Measurements from ENCODE around the gene SEZ6L.

- TF ChIP-seq KDM5A (IDR thresholded peaks at IDR 0.05) = no peak
- TF ChIP-seq CTCF (IDR thresholded peaks at IDR 0.05) = no peak
- no peak for TF ChIP-seq POLR2A (IDR thresholded peaks at IDR 0.05; ENCODE audit: low read length)
- TF ChIP-seq USF2 (IDR thresholded peaks at IDR 0.05) = no peak
- TF ChIP-seq TP53 (CRISPR knock-in tag; IDR thresholded peaks at IDR 0.05) = no peak
- TF ChIP-seq SMC3 (IDR thresholded peaks at IDR 0.05) = no peak
- no peak for TF ChIP-seq ZFP36 (IDR thresholded peaks at IDR 0.05; ENCODE audit: borderline replicate concordance, partially characterized antibody)
- no peak for TF ChIP-seq KDM1A (IDR thresholded peaks at IDR 0.05; ENCODE audit: low read depth)
- no peak for TF ChIP-seq ZNF302 (CRISPR knock-in tag; IDR thresholded peaks at IDR 0.05)
- TF ChIP-seq NFE2L2 (conservative IDR thresholded peaks at IDR 0.05; ENCODE audit: low read length) = no peak
- TF ChIP-seq EP300 (IDR thresholded peaks at IDR 0.05) = no peak
- no peak for TF ChIP-seq FOSL2 (IDR thresholded peaks at IDR 0.05)
- TF ChIP-seq FOSL2 (CRISPR knock-in tag; IDR thresholded peaks at IDR 0.05) = no peak
- no peak for TF ChIP-seq ZC3H11A (IDR thresholded peaks at IDR 0.05)
These were observed 112.7 kb downstream of the SEZ6L start for GRCh38 chr22:26281941-26282340.

All from A549 (cell line).